Stimulated activated CD8-positive, alpha-beta memory T cell treated with anti-CD3 and anti-CD28 coated beads, Interleukin-7, amount 100 ng/mL, for 4 hours (primary cell): ENCODE measurements around the gene TEX12.
"Not testable (repeated sequence)": the region's sequence is repeated elsewhere in the genome, so short reads cannot be mapped to it uniquely, and the experiment has no call there.

ENCODE experiments used
- DNase-seq, 2 donors: peaks; one replicate each; pipeline ENCODE4 v3.0.0-alpha.2; 2020; ENCODE audit warnings: low read depth in 2 of 2

TEX12 gene

GRCh38 chr11:112163875-112164685 lies 3.1 kb upstream of the TEX12 start, which contains the start of gene IL18:
Gene IL18, minus strand, starts transcription at chr11:112164094. Its CDS starts 9,041 bp downstream, at chr11:112155053.
- no peak for DNase-seq

- no peak for DNase-seq
Measured at GRCh38 chr11:112165049-112165448, 2.1 kb upstream of the TEX12 start.

- no peak for DNase-seq
Measured at GRCh38 chr11:112166562-112166961, 610 bp upstream of the TEX12 start.

- DNase-seq = no peak
Measured at GRCh38 chr11:112172362-112172994, 5.3 kb downstream of the TEX12 start.

- DNase-seq = no peak
Measured at GRCh38 chr11:112173152-112173551, 6.0 kb downstream of the TEX12 start.

GRCh38 chr11:112174789-112175598 lies 7.8 kb downstream of the TEX12 start, which contains the start of gene BCO2:
Gene BCO2, plus strand, starts transcription at chr11:112175512. Its CDS starts 90 bp downstream, at chr11:112175602.
- DNase-seq = peak; percentile 8 to 9

- DNase-seq = no peak
Measured at GRCh38 chr11:112175599-112175952, 8.4 kb downstream of the TEX12 start.

GRCh38 chr11:112176077-112176476 lies 8.9 kb downstream of the TEX12 start:
- DNase-seq = no peak

GRCh38 chr11:112177589-112177988 lies 10.4 kb downstream of the TEX12 start:
- no peak for DNase-seq

- DNase-seq = no peak
Measured at GRCh38 chr11:112178428-112178827, 11.3 kb downstream of the TEX12 start.

- DNase-seq = no peak
Measured at GRCh38 chr11:112178936-112179335, 11.8 kb downstream of the TEX12 start.

GRCh38 chr11:112179601-112180000 lies 12.4 kb downstream of the TEX12 start:
- no peak for DNase-seq

- no peak for DNase-seq
Measured at GRCh38 chr11:112182867-112183266, 15.7 kb downstream of the TEX12 start.

- DNase-seq = no peak
Measured at GRCh38 chr11:112185883-112186282, 18.7 kb downstream of the TEX12 start.

- no peak for DNase-seq
Measured at GRCh38 chr11:112186304-112186703, 19.1 kb downstream of the TEX12 start.

GRCh38 chr11:112195113-112195512 lies 27.9 kb downstream of the TEX12 start:
- not testable (repeated sequence) for DNase-seq

GRCh38 chr11:112195951-112196351 lies 28.8 kb downstream of the TEX12 start:
- DNase-seq = no peak

GRCh38 chr11:112196519-112197087 lies 29.4 kb downstream of the TEX12 start:
- DNase-seq = no peak

GRCh38 chr11:112199101-112199500 lies 31.9 kb downstream of the TEX12 start:
- DNase-seq = not testable (repeated sequence)

GRCh38 chr11:112200252-112200651 lies 33.1 kb downstream of the TEX12 start:
- DNase-seq = no peak

GRCh38 chr11:112206071-112206470 lies 38.9 kb downstream of the TEX12 start:
- DNase-seq = no peak

- no peak for DNase-seq
Measured at GRCh38 chr11:112210890-112211289, 43.7 kb downstream of the TEX12 start.
